Activated CD8-positive, alpha-beta memory T cell treated with anti-CD3 and anti-CD28 coated beads, Interleukin-2, amount 50 U/mL, for 24 hours (primary cell): ENCODE measurements around the gene TMEM79.

Experiments used
- DNase-seq: peaks from one replicate; pipeline ENCODE4 v3.0.0-alpha.2; 2020; ENCODE audit errors: extremely low read depth

Gene TMEM79

DNA sequence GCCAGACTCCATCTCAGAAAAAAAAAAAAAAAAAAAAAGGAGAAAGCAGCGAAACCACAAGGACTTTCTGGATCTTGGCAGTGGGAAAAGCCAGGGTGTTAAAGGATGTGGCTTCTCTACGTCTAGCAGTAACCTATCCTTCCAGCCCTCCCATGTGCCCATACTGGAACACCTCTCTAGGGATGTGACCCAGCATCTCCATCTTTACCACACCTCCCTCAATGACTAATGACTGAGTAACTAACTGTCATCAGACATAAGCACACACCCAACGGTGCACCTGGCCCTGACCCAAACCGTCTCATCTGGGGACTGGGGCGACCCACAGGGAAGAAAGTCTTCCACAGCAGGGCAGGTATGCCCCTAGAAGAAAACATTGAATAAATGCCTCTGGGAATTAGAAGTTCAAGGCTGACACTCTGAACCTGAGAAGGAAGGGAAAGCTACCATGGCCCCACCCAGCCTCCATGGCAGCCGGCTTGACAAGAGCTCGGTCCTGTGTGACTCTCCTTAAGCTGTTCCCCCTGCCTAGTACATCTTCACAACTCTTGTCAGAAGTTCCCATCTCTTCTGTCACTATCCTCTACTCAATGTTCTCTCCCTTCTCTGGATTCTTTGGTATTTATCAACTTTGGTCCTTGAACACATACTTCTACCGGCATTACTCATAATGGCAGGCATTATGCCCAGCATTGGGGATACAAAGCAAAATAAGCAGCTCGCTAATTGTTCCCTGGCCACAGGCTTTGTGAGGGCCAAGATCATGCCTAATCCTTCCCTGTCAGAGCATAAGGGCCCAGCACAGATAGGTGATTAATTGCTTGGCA, 21.5 kb upstream of the TMEM79 start:
- no peak for DNase-seq

DNA sequence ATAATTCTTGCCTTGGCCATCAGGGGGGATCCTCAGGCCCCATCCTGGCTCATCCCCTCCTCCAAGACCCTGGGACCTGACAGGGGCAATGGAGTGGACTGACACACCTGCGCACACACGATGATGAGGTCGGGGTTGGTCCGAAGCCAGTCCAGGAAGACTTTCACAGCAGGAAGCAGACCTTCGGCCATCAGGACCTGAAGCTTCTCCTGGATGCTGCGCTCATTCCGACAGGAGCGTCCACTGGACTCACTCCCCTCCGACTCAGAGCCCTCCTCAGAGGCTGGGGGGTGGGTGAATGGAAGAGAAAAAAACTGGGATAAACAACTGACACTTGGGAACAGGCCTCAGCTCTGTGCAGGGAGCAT, 20.9 kb upstream of the TMEM79 start:
- no peak for DNase-seq

DNA sequence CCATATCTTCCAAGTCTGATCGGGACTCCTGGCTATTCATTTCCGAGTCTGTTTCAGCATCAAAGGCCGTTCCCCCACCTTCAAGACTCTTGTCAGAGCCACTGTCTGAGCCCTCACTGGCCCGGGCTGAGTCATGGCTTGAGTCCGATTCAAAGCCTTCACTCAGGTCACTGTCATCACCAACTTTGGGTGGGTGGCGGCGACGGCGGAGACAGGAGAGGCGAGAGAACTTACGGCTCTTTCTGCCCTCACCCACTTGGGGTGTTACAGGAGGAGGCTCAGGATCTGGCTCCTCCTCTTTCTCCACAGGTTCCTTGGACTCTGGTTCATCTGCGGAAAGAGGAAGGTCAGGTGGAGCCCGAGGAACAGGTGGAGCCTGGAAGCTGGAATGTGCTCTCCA, 18.1 kb upstream of the TMEM79 start:
- DNase-seq = no peak

DNA sequence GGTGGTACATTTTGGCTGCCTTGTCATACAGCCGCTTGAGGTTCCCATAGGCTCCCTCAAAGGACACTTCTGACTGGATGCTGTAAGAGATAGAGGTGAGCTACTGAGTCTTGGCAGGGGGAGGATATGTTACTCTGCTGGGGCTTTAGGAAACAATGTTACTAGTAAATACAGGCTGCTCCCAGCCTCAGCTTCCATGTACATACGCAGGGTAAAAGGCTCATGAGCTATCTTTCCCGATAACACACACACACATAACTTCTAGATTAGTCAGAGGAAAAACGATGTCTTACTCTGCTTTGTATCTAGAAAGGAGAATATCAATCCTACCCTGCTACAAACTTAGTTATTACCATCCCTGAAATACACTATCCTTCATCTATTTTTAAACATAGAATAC, 15.8 kb upstream of the TMEM79 start:
- DNase-seq = no peak

DNA sequence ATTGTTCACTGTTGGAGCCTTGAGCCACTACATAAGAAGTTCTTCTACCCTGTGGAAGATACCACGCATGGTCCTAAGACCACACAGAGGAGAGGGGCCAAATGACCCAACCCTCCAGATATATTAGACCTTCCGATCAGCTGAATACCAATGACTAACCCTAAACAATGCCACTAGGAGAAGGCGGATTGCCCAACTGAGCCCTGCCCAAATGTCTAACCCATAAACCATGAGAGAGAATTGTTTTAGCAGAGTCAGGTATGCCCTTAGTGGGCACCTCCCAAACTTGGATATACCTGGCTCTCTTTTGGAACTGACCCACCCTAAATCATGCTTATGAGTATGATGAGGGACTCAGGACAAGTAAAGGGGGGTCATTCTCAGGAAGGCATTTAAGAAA, 13.8 kb upstream of the TMEM79 start:
- DNase-seq = no peak

DNA sequence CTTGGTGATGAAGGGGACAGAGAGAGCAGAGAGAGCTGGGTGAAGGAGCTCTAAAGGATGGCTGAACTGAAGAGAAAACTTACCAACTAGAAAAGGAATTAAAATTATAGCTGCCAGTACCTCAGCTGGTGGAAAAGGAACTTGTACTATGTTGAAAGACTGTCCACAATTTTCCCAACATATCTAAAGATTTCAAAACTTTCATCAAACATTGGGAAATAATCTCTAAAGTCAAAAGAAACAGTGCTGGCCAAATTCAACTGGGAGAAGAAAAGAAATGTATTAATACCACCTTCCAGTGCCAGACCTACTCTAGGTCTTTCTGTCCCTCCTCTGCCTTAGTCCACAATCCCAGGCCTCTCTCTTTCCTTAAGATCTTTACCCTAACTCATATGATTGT, 7.6 kb upstream of the TMEM79 start:
- no peak for DNase-seq

DNA sequence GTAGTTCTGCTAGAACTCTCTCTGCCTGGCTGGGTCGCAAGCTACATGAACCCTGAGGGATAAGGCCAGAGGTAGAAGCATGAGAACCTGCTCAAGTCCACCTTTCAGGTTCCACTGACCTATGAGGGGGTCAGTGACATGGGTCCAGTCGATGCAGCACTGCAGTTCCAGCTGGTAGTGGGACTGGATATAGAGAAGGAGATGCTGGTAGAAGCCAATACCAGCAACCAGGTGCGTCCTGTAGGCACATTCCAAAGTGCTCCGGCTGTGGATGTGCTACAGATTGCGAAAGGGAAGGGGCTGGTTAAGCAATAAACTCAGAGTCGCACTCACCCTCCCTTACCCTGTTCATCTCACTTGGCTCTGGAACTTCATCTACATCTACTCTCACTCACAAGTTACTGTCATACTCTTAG, 7.2 kb upstream of the TMEM79 start:
- DNase-seq = no peak

DNA sequence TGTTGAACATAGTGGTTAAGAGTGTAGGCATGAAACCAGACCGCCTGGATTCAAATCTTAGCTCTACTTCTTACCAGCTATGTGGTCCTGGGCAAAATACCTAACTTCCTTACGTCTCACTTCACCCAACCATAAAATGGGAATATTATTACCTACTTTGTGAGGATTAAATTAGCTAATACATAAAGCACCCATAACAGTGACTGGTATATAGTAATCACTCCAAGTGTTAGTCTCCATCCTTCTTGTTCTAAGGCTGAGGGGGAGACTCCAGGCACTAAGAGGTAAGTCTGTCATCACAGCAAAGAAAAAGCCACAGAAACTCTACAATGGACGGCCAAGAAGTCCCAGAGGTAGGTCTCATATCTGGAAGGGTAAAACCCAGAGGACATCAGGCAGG, 4.3 kb upstream of the TMEM79 start:
- no peak for DNase-seq

DNA sequence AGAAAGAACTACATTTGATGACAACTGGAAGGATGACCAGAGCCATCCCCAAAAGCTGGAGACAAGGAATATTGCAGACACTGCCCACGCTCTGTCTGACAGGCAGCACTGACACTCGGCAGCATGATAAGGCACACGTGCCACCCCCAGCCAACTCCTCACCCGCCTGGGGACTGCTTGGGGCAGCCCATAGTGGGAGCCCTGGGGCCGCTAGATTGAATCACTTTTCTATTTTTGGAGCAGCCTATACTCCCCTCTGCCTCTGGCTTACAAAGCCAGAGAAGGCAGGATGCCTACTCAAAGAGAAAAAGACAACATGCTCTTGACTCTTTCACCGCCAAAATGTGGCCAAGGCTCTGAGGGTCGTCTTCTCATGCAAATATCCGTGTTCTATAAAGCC, 2.8 kb upstream of the TMEM79 start:
- peak; percentile 36 for DNase-seq

DNA sequence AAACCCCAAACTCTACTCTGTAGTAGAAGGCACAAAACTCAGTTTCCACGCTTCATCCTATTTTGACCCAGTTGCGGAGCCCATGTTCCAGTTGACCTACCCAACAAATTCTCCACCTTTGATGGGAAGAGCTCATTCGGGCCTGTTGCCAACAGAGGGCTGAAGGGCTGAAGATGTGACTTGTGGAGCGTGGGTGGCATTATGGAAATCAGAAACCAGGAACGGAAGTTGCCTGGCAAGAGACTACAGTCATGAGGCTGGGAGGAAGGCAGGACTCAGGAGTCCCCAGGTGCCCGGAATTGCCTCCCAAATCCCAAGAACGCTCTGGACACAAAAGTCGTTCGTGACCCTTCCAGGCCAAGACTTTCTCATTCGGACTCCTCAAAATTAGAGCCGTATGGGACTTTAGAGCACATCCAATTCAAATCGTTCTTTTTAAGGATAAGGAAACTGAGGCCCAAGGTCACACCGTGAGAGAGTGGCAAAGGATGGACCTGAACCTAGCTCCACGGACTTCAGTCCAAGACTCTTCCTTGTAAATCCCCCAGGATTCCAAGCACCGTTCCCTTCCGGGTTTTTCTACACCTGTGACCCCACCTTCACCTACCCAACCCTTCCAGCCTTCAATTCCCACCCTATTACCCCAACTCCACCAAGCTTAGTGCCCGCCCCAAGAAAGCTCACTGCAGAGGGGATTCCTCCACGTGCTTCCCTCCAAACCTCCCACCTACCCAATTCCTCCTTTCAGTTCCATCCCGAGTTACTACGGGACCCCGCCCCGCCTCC, 2.2 kb upstream of the TMEM79 start:
- no peak for DNase-seq

DNA sequence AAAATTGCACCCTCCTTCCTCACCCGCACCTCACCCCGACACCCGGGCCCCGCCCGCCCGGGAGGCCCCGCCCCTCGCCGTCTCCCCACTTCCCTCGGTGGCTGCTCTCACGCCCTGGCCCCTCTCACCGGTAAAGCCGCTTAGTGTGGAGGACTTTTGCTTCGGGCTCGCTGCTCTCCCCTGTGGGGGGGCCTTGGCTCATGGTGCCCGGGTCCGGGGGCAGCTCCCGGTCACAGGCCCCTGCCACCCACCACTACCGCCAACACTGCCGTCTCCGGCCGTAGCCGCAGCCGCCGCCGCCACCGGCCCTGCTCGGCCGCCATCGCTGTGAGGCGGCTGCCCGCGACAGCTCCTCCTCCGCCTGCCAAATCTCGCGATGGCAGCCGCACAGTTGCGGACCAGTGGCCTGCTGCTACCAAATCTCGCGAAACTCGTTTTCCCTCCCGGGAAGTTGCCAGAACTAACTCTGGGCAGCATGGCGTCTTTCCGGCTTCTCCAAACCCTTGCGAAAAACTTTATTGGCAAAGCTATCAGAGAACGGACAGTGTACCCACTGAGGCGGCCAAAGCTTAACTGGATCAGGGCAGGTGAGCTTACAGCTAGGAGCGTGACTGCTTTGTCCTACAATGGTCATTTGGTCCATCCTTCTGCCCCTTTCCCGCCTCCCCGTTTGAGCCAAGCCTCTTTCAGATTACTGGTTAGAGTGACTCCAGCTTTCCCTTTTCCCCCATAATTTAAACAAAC, 1.5 kb upstream of the TMEM79 start, which contains the start of gene SMG5:
Gene SMG5, minus strand, starts transcription at position 347 of the 744 bp plus-strand sequence. Its CDS starts 145 bp downstream, at position 202.
- peak; percentile 90 for DNase-seq

DNA sequence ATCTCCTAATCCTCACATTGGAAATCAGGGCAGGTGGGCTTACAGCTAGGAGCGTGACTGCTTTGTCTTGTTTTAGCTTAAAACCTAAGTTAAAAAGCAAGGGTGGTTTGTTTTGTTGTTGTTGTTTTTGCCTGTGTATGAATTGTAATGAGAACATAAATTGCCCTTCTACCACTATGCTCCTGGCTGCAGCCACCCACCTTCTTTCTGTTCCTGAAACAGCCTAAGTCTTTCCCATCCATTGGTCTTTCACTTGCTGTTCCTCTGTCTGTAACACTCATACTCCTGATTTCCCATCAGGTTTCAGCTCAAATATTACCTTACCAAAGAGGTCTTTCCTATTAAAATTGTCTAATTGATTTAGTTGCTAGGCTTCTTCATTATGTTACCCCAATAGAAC, 604 bp upstream of the TMEM79 start:
- no peak for DNase-seq

DNA sequence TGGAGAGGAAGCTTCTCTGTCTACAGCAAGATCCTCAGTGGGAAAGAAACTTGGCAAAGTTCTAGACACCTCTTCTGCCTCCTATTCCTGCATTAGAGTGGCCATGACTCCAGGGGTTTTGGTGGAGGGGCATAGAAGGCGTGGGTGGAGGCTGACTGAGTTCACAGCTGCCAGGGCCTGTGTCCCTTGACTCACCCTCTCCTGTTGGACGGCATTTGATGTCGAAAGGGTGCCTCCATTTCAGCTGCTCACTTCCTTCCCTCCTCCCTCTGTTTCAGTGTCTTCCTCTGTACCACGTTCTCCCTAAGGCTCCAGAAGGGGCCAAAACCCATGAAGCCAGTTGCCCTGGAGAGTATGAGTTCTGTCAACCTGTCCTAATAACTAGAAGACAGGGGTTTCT, 632 bp downstream of the TMEM79 start:
- no peak for DNase-seq

DNA sequence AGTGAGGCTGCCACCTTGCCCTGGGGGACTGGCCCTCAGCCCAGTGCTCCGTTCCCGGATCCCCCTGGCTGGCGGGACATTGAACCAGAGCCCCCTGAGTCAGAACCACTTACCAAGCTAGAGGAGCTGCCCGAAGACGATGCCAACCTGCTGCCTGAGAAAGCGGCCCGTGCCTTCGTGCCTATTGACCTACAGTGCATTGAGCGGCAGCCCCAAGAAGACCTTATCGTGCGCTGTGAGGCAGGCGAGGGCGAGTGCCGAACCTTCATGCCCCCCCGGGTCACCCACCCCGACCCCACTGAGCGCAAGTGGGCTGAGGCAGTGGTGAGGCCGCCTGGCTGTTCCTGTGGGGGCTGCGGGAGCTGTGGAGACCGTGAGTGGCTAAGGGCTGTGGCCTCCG, 1.3 kb downstream of the TMEM79 start:
- no peak for DNase-seq

DNA sequence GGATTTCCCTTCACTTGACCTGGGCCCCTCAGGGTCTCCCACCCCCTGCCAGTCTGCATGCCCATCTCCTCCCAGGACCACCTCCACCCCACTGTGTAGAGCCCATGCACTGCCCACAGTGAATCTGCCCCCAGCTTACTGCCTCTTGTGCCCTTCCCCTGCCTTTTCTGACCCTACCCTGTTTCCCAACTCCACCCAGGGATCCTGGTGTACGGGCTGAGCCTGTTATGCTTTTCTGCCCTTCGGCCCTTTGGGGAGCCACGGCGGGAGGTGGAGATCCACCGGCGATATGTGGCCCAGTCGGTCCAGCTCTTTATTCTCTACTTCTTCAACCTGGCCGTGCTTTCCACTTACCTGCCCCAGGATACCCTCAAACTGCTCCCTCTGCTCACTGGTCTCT, 1.9 kb downstream of the TMEM79 start:
- DNase-seq = no peak

DNA sequence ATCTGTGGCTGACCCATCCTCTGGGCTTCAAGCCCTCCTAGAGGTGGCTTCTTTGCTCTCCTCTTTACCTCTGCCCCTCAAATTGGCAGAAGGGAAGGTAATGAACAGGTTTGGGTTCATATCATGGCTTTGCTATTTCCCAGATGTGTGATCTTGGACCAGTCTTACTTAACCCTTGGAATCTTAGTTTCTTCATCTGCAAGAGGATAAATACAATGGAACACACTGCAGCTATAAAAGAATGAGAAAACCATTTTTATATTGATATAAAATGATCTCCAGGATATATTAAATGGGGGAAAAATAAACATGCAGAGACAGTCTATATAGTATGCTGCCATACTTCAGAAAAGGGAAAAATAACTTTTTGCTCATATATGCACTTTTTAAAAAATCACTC, 5.7 kb downstream of the TMEM79 start:
- no peak for DNase-seq

DNA sequence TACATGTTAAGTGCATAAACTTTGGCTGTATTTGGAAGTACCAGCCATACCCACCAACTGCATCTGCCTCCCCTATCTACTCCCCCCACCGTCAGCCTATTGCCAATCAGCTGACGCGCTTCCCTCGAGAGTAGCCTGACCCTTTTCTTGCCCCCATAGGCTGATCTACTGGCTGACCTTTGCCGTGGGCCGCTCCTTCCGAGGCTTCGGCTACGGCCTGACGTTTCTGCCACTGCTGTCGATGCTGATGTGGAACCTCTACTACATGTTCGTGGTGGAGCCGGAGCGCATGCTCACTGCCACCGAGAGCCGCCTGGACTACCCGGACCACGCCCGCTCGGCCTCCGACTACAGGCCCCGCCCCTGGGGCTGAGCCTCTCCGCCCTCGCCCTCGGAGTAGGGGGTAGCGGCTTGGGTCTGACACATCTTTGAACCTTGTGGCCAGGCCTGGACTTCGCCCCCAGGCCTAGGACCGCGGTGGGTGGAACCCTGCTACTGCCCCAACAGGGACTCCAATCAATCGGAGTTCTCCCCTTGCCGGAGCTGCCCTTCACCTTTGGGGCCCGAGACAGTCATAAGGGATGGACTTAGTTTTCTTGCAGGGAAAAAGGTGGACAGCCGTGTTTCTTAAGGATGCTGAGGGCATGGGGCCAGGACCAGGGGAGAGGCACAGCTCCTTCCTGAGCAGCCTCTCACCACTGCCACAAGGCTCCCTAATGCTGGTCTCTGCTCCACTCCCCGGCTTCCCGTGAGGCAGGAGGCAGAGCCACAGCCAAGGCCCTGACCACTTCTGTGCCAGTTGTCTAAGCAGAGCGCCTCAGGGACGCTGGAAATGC, 7.3 kb downstream of the TMEM79 start:
- DNase-seq = no peak

DNA sequence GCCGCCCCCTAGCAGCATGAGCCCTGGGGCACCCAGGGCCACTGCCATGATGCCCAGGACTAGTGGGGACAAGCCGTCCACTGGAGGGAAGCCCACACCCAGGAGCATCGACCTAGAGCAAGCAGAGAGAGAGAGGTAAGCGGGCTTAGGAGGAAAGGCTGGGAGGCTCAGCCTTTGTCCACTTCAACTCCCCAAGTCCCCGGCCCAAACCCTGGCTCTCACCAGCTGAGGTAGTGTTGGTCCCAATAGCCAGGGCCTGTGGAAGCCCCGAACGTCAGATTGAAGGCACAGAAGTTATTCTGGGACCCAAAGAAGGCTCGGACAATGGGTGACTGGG, 8.9 kb downstream of the TMEM79 start:
- no peak for DNase-seq

DNA sequence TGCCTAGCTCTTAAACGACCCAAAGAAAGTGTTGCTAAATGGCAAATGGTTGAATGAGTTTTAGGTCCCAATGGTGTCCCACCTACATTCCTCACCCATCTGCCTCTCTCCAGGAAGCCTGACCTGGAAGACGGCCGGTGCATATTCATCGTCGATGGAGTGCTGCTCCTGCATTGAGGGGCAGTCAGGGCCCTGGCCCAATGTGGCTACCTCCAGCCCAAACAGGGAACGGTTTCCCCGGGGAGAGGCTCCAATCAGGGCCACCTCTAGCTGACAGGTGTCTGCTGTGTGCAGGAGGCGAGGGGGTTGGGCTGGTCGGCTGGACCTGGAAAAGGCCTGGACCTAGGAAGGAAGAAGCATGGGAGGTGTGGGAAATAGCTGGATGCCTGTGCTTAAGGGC, 9.8 kb downstream of the TMEM79 start:
- no peak for DNase-seq

DNA sequence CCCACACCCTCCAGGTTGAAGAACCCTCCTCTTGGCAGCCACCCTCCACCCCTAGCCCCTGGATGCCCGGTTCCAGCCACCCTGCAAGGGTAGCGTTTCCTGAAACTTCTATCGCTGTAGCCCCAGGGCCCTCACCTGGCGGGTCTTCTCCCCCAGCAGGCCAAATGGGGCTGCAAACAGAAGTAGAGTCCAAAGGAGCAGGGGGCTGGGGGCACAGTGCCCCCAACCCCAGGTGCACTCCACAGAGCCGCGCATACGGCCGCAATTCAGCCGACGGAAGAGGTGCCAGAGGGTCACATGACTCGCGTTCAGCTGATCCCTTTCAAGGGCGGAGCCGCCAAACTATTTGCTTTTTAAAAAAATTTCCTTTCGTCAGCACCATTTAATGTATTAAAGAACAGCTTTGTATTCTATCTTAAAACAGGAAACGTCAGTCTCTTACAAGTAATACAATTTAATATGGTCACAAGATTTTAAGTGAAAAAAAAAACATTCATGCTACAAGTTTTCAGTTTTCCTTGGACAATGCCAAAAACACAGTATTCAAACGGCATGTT, 11.3 kb downstream of the TMEM79 start, which contains the start of gene GLMP:
Gene GLMP, minus strand, starts transcription at position 289 of the 557 bp plus-strand sequence. Its CDS starts 34 bp downstream, at position 255.
- peak; percentile 12 for DNase-seq

DNA sequence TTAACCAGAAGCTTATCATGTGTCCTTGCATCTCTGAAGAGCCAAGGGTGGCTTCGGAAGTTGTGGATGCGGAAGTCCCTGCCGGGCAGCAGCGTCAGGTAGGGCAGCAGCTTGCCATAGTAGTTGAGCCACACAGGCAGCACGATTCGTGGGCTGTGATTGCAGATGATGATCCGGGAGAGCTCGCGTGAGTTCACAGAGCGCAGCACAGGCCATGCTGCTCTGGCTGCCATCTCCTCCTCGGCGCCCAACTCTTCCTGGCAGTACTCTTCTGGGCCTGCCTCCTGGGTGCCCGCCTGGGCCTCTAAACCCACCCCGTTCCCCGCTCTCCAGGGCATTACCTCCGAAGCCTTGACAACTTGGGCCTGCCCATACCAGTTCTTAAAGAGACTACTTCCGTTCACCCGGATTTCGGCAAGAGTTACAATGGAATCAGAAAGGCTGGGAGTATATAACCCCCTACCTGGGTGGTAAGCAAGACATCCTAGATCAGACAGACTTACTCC, 14.8 kb downstream of the TMEM79 start, which contains the start of gene VHLL:
Gene VHLL, minus strand, starts transcription at position 456 of the 506 bp plus-strand sequence. Its CDS starts 118 bp downstream, at position 338.
- no peak for DNase-seq
